GM12874 (cell line): ENCODE data around the gene KLF1.

ENCODE experiments used
- CTCF ChIP-seq: IDR thresholded peaks from 2 replicates; pipeline ENCODE4 v1.5.1; 2011; ENCODE audit warnings: low read depth, mild to moderate bottlenecking, control low read depth, low read length, moderate library complexity; ENCODE audit not compliant: insufficient read depth

The KLF1 gene

GRCh38 chr19:12924621-12925310 lies 37.8 kb upstream of the KLF1 start:
- no peak for TF ChIP-seq CTCF

DNA sequence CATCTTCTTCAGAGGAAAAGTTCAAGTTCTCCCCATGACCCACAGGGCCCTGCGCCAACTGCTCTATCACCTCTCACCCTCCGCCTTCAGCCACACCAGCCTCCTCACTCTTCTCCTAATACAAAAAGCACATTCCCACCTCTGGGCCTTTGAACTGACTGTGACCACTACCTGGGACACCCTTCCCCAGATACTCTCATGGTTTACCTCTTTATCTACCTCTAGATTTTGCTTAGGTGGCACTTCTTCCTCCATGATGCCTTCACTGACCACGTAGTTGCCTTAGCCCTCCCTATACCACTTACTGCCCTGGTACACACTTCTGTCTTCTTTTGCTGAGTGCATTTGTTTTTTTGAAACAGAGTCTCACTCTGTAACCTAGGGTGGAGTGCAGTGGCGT lies 36.0 kb upstream of the KLF1 start:
- TF ChIP-seq CTCF, result no peak

DNA sequence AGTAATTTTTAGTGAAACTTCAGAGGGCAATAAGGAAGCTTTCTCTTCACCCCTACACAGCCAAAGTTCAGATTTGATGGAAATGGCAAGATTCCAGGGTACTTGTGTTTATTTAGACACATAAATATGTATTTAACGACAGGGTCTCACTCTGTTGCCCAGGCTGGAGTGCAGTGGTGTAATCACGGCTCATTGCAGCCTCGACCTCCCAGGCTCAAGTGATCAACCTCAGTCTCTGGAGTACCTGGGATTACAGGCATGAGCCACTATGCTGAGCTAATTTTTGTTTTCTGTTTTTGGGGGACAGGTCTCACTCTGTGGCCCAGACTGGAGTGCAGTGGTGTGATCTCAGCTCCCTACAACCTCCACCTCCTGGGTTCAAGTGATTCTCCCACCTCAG lies 34.0 kb upstream of the KLF1 start:
- TF ChIP-seq CTCF, result no peak

- TF ChIP-seq CTCF, result no peak
Measured at GRCh38 chr19:12918253-12918652, 31.3 kb upstream of the KLF1 start.

GRCh38 chr19:12913851-12914690 lies 27.1 kb upstream of the KLF1 start:
- TF ChIP-seq CTCF, result no peak

DNA sequence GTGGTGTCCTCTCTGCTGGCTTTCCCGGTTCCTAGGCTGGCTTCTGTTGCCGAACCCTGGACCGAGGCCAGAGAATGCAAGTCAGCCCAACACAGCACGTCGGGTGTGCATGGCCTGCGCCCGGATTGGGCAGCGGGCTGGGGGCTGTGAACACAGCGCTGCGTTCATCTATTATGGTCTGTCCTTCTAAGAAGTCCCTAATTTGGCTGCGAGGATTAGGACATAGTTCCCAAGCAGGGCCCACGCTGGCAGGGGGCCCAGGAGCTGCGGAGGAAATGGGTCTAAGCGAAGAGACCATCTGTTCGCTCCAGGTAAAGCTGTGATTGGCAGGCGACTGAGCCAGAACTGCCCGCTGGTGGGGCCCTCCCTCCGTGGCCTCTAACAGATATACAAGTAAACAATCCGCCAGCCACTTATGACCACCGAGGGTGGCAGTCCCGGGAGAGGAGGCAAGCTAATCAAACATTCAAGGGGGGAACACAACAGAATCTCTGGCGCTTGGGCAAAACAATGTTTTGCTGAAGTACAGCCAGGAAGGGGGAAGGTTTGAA lies 26.1 kb upstream of the KLF1 start:
- no peak for TF ChIP-seq CTCF

- no peak for TF ChIP-seq CTCF
Measured at GRCh38 chr19:12912571-12912970, 25.6 kb upstream of the KLF1 start.
